GM12892 (cell line): ENCODE results near the gene SARS1.

Source experiments
- POLR2A ChIP-seq: IDR thresholded peaks from 2 replicates; pipeline ENCODE4 v1.6.1; 2011; ENCODE audit warnings: low read depth, low read length, control low read depth
- POLR2AphosphoS5 ChIP-seq: IDR thresholded peaks from 2 replicates; pipeline ENCODE4 v1.6.1; 2011; ENCODE audit warnings: low read depth, low read length, control low read depth

- TF ChIP-seq POLR2AphosphoS5 (no peak), POLR2A (no peak)
Measured at GRCh38 chr1:109277434-109278204, 63.9 kb downstream of the SARS1 start.
